ENCODE results near the gene PLA2G12A.

Gene PLA2G12A

DNA sequence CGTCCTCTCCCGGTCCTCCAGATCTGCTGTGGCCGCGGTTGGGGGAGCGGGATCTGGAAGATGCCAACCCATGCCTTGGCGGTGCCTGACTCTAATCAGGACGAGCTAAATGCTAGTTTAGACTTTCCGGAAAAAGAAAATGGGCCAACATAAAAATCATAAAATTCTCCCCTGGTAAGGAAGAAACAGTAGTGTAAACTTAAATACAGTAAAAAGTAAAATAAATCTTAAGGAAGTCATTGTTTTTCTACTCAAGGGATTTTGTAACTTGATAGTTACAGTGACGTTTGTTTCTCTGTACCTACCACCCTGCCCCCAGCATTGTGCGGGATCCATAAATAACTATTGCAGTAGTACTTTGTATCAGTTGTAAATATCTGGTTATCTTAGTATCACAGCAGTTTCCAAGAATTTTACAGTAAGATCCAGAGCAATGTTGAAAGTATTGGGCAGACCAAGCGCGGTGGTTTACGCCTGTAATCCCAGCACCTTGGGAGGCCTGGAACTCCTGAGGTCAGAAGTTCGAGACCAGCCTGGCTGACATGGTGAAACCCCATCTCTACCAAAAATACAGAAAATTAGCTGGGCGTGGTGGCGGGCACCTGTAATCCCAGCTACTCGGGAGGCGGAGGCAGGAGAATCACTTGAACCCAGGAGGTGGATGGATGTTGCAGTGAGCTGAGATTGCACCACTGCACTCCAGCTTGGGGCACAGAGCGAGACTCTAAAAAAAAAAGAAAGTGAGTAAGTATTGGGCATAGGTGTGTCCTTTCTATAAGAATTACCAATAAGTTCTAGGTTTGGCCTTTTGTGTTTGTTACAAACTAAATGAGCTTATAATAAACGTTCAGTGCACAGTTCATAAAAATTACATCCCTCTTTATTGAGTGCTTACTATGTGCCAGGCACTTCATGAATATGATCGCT lies 1.0 kb upstream of the PLA2G12A start:
- TF ChIP-seq, protein P1, sequence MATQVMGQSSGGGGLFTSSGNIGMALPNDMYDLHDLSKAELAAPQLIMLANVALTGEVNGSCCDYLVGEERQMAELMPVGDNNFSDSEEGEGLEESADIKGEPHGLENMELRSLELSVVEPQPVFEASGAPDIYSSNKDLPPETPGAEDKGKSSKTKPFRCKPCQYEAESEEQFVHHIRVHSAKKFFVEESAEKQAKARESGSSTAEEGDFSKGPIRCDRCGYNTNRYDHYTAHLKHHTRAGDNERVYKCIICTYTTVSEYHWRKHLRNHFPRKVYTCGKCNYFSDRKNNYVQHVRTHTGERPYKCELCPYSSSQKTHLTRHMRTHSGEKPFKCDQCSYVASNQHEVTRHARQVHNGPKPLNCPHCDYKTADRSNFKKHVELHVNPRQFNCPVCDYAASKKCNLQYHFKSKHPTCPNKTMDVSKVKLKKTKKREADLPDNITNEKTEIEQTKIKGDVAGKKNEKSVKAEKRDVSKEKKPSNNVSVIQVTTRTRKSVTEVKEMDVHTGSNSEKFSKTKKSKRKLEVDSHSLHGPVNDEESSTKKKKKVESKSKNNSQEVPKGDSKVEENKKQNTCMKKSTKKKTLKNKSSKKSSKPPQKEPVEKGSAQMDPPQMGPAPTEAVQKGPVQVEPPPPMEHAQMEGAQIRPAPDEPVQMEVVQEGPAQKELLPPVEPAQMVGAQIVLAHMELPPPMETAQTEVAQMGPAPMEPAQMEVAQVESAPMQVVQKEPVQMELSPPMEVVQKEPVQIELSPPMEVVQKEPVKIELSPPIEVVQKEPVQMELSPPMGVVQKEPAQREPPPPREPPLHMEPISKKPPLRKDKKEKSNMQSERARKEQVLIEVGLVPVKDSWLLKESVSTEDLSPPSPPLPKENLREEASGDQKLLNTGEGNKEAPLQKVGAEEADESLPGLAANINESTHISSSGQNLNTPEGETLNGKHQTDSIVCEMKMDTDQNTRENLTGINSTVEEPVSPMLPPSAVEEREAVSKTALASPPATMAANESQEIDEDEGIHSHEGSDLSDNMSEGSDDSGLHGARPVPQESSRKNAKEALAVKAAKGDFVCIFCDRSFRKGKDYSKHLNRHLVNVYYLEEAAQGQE (IDR thresholded peaks at IDR 0.05; ENCODE audit: insufficient read depth in 1 of 2, low read depth in 2 of 2, low read length in 2 of 2), result no peak
- TF ChIP-seq TAF1 (IDR thresholded peaks at IDR 0.05; ENCODE audit: borderline replicate concordance, insufficient read depth, low read length) (no peak), SIN3A (IDR thresholded peaks at IDR 0.05; ENCODE audit: borderline replicate concordance, insufficient read depth, low read length) (no peak), FOXP2 (optimal IDR thresholded peaks at IDR 0.05; ENCODE audit: borderline replicate concordance, extremely low read depth, extremely low read length, insufficient read depth) (no peak), POLR2AphosphoS5 (IDR thresholded peaks at IDR 0.05; ENCODE audit: low read depth, low read length) (no peak)

DNA sequence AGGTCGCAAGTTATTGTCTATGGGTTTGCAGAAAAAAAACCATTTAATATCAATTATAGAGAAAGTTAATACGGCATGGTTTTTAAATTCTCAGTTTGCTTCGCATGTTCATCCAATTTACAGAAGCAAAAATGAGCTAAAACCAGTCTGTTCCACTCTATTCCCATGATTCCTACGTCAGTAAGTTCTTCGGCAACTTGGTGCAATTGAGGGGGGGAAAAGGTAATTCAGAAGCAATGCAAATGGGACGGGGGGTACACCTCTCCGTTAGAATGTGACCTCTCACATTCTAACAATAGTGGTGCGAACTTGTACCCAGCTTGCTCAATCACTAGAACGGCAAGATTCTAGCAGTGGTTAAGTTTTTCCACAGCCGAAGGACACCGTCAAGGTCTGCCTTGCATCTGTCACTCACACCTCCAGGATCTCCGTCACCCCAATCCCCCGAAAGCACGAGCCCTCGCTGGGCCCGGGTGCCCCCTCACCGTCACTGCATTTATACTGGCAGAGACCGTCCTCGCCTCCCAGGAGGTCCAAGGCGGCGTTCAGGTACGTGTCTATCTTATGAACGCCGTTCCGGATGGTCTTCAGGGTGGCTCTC lies 653 bp downstream of the PLA2G12A start:
- TF ChIP-seq TAF1 (IDR thresholded peaks at IDR 0.05; ENCODE audit: borderline replicate concordance, insufficient read depth, low read length), result no peak
- TF ChIP-seq, protein P1 (IDR thresholded peaks at IDR 0.05; ENCODE audit: insufficient read depth in 1 of 2, low read depth in 2 of 2, low read length in 2 of 2), result no peak
- TF ChIP-seq POLR2AphosphoS5 (IDR thresholded peaks at IDR 0.05; ENCODE audit: low read depth, low read length), result no peak
- no peak for TF ChIP-seq SIN3A (IDR thresholded peaks at IDR 0.05; ENCODE audit: borderline replicate concordance, insufficient read depth, low read length)
- no peak for TF ChIP-seq FOXP2 (optimal IDR thresholded peaks at IDR 0.05; ENCODE audit: borderline replicate concordance, extremely low read depth, extremely low read length, insufficient read depth)

DNA sequence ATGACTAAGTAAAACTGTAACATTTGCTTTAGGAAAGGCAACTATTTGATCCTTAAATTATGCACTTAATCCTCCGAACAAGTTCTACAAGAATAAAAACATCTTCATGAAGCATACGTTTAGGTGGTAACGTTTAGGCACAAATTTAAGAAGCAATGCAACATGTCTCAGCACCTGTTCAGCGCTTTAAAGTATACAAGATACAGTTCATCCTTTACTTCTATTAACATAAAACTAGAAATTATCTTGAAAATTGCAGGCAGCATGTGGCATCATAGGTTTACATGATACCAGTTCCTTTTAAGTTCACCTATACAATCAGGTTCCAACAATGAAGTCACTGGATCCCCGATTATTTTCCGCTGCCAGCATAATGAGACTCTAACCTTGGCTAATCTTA lies 1.5 kb downstream of the PLA2G12A start:
- TF ChIP-seq TAF1 (IDR thresholded peaks at IDR 0.05; ENCODE audit: borderline replicate concordance, insufficient read depth, low read length) (no peak), SIN3A (IDR thresholded peaks at IDR 0.05; ENCODE audit: borderline replicate concordance, insufficient read depth, low read length) (no peak), POLR2AphosphoS5 (IDR thresholded peaks at IDR 0.05; ENCODE audit: low read depth, low read length) (no peak), FOXP2 (optimal IDR thresholded peaks at IDR 0.05; ENCODE audit: borderline replicate concordance, extremely low read depth, extremely low read length, insufficient read depth) (no peak)
- TF ChIP-seq, protein P1 (IDR thresholded peaks at IDR 0.05; ENCODE audit: insufficient read depth in 1 of 2, low read depth in 2 of 2, low read length in 2 of 2), result no peak

DNA sequence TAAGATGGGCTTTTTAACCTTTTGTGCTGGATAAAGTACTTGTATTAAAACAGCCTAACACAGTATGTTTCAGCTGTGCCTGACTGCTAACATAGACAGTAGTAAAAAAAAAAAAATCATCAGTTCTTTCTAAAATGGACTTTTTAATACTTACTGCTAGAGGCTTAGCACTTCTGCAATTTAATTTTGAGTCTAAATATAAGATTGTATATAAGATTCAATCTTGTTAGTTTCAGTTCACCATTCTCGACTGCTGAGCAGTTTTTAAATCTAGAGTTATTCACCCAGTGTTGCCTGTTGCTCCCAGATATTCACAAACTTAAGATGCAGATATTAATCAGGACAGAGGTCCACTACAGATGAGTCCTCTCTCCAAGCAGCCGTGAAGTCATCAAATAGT lies 6.8 kb downstream of the PLA2G12A start:
- TF ChIP-seq TAF1 (IDR thresholded peaks at IDR 0.05; ENCODE audit: borderline replicate concordance, insufficient read depth, low read length) (no peak), POLR2AphosphoS5 (IDR thresholded peaks at IDR 0.05; ENCODE audit: low read depth, low read length) (no peak), FOXP2 (optimal IDR thresholded peaks at IDR 0.05; ENCODE audit: borderline replicate concordance, extremely low read depth, extremely low read length, insufficient read depth) (no peak), SIN3A (IDR thresholded peaks at IDR 0.05; ENCODE audit: borderline replicate concordance, insufficient read depth, low read length) (no peak)
- TF ChIP-seq, protein P1 (IDR thresholded peaks at IDR 0.05; ENCODE audit: insufficient read depth in 1 of 2, low read depth in 2 of 2, low read length in 2 of 2), result no peak

All from PFSK-1 (cell line).